Lower lobe of right lung (tissue), 2 donors: ENCODE results near the gene CD8B. TPM values are rescaled to one million over a fixed set of nuclear protein-coding genes. Genes with fewer than 3 reads are reported as not detected.
A peak's percentile ranks its signal among the peaks of the same experiment; 100 is the strongest.

Experiments
- ATAC-seq, 2 donors: fragments of 200-7000 bp; cut with Tn5 transposase; one replicate each; pipeline ENCODE4 v1.9.1; 2020 to 2022; ENCODE audit warnings: mild to moderate bottlenecking in 2 of 2, moderate library complexity in 2 of 2
- DNase-seq: peaks from one replicate; pipeline ENCODE4 v3.0.0-alpha.2; 2020
- H3K27ac ChIP-seq: fragments of 200-600 bp; one replicate; pipeline ENCODE4 v1.8.0; 2022
- H3K27me3 ChIP-seq: fragments of 200-600 bp; one replicate; pipeline ENCODE4 v1.8.0; 2022; ENCODE audit warnings: low read depth
- H3K36me3 ChIP-seq: fragments of 200-600 bp; one replicate; pipeline ENCODE4 v1.8.0; 2022; ENCODE audit warnings: mild to moderate bottlenecking
- H3K4me1 ChIP-seq: fragments of 200-600 bp; one replicate; pipeline ENCODE4 v1.8.0; 2022
- H3K4me3 ChIP-seq: fragments of 200-600 bp; one replicate; pipeline ENCODE4 v1.8.0; 2022; ENCODE audit warnings: mild to moderate bottlenecking
- H3K9me3 ChIP-seq: fragments of 200-600 bp; one replicate; pipeline ENCODE4 v1.8.0; 2022
- intact Hi-C: fragments of 100-400 bp; cut with DNase I; formaldehyde crosslinking; loops from one replicate; pipeline ENCODE4 v1.11.0; 2022
- total RNA-seq: library from RNA; stranded (reverse); fragmentation: NEBNext Ultra II Directional; extraction: Animal tissue kit (Norgen Biotek cat#: 25700); gene quantifications from one replicate; pipeline ENCODE4 v1.2.1, GENCODE V29; 2021
- TF ChIP-seq, protein P1 (sequence below): fragments of 200-600 bp; IDR thresholded peaks from one replicate; pipeline ENCODE4 v1.8.0; 2022; ENCODE audit warnings: antibody characterized with exemption, mild to moderate bottlenecking
- donor health status: DM: no; HTN: yes; CAD: no; lungs with severe emphysema.

Gene CD8B
- total RNA-seq, 1 donor from 2014 or later: 1.5 TPM

DNA sequence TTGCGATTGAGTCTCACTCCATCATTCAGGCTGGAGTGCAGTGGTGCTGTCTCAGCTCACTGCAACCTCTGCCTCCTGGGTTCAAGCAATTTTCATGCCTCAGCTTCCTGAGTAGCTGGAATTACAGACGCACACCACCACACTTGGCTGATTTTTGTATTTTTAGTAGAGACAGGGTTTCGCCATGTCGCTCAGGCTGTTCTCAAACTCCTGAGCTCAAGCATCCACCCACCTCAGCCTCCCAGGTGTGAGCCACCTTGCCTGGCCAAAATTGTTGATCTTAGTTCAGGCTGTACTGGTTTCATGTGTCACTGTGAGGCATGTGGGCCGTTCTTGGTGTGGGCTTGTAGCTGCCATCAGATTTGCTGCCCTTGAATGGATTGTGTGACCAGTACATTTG, 89.1 kb downstream of the CD8B start:
- Histone ChIP-seq H3K4me1 (peaks cover 12% of the 10 kb centered on the region), H3K4me3 (no peak overlapping the region), H3K27me3 (no peaks in the 10 kb centered on the region), H3K27ac (no peak overlapping the region), H3K36me3 (peaks cover 70% of the 10 kb centered on the region), H3K9me3 (no peaks in the 10 kb centered on the region)
- no peak for DNase-seq
- intact Hi-C loops: no loop called here
- TF ChIP-seq, protein P1, sequence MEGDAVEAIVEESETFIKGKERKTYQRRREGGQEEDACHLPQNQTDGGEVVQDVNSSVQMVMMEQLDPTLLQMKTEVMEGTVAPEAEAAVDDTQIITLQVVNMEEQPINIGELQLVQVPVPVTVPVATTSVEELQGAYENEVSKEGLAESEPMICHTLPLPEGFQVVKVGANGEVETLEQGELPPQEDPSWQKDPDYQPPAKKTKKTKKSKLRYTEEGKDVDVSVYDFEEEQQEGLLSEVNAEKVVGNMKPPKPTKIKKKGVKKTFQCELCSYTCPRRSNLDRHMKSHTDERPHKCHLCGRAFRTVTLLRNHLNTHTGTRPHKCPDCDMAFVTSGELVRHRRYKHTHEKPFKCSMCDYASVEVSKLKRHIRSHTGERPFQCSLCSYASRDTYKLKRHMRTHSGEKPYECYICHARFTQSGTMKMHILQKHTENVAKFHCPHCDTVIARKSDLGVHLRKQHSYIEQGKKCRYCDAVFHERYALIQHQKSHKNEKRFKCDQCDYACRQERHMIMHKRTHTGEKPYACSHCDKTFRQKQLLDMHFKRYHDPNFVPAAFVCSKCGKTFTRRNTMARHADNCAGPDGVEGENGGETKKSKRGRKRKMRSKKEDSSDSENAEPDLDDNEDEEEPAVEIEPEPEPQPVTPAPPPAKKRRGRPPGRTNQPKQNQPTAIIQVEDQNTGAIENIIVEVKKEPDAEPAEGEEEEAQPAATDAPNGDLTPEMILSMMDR: no peak
- ATAC-seq: no peak

DNA sequence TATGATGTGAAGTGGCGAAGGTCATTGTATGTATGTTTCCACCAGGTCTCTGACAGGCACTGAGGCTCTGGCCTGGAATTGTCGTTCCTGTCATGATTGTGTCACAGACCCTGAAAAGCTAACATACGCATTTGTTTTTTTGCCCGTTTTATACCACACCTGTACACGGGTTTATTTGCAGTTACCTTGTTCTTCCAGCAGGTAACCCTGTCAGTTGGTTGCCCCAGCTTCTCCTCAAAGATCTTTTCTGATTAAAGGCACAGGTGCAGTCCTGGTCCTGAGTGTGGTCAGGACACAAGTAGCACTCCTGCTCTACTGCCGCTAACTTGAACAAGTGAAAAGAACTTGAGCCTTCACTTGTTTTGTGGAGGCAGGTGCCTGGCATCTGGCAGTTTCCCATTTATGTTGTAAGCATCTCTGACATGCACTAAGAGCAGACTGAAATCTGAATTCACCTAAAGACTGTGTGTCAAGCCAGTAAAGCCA, 90.8 kb downstream of the CD8B start:
- no peak for DNase-seq
- Histone ChIP-seq H3K4me3 (no peak overlapping the region), H3K27me3 (no peaks in the 10 kb centered on the region), H3K4me1 (peaks cover 12% of the 10 kb centered on the region), H3K27ac (no peak overlapping the region), H3K9me3 (no peaks in the 10 kb centered on the region), H3K36me3 (peaks cover 80% of the 10 kb centered on the region)
- TF ChIP-seq, protein P1: no peak
- intact Hi-C loops: no loop called here
- no peak for ATAC-seq

DNA sequence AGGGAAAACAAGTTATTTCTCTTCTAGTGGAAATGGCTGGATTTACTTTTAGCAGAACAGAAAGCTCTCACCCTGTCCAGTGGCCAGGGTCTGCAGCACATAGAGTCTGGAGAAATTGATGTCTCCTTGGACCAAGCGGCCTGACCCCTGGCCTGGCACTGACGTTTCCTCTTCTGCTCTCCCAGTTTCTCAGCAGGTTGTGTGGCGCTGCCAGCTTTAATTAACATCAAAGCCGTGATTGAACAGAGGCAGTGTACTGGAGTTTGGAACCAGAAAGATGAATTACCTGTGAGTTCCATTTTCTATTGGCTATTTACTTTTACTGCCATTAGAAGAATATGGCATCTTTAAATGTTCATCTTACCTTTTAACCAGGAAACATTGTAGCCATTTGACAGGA, 91.8 kb downstream of the CD8B start:
- intact Hi-C loops: no loop called here
- Histone ChIP-seq H3K4me1 (peaks cover 12% of the 10 kb centered on the region), H3K9me3 (no peaks in the 10 kb centered on the region), H3K27ac (no peak overlapping the region), H3K36me3 (peaks cover 76% of the 10 kb centered on the region), H3K27me3 (no peaks in the 10 kb centered on the region), H3K4me3 (no peak overlapping the region)
- TF ChIP-seq, protein P1: no peak
- DNase-seq: no peak
- ATAC-seq: no peak

DNA sequence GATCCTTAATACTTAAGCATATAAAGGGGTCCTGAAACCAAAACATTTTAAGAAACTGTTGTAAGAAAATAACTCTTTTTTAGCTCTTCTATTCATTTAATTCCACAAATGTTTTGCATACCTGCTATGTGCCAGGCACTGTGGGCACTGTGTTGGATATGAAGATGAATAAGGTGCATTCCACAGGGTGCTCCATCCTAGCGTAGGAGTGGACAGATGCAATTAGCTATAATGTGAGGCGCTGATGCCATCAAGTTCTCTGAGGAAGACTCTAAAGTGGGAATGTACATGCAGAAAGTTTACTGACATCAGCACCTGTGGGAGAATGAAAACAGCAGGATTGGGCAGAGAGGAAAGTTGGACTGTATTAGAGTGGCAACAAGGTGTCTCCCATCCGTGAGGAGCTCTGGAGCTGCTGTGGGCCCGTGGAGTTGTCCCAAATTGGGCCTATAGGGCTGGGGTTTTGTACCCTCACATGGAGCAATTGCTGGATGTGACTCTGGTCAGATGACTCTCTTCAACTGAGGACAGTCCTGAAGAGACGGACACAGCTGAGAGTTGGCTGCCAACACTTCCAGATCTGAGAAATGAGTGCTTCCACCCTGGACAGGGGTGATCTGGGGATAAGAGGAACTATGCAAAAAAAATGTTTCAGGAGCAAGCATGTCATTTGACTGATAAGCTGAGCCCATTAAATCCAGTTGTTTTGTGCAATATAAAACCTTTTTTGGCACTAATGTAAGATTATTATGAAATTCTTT, 93.3 kb downstream of the CD8B start:
- intact Hi-C loops: no loop called here
- TF ChIP-seq, protein P1: no peak
- peaks cover 62% of the 10 kb centered on the region for H3K36me3 ChIP-seq
- no peaks in the 10 kb centered on the region for H3K27me3 ChIP-seq
- peak; percentile 29 to 45 for ATAC-seq
- no peak overlapping the region for H3K4me3 ChIP-seq
- no peaks in the 10 kb centered on the region for H3K9me3 ChIP-seq
- no peak for DNase-seq
- peaks cover 12% of the 10 kb centered on the region for H3K4me1 ChIP-seq
- no peak overlapping the region for H3K27ac ChIP-seq

Other genes with a start within 250 kb of the CD8B start
- gene RNF103, start 238.0 kb downstream of the CD8B start, total RNA-seq: 23.3 TPM
- 32.1 TPM for gene RMND5A, start 141.6 kb downstream of the CD8B start, total RNA-seq
- 5.5 TPM for gene CD8A, start 71.0 kb downstream of the CD8B start, total RNA-seq
- not detected for gene RGPD1, start 80.2 kb upstream of the CD8B start, total RNA-seq
- 2.7 TPM for gene PLGLB1, start 160.0 kb upstream of the CD8B start, total RNA-seq